A673 (cell line): ENCODE data around the gene UBL7.

Experiments used
- CTCF ChIP-seq: fragments of 300-800, 200-600 bp; sonication (generic); conservative IDR thresholded peaks from 2 replicates; pipeline ENCODE4 v1.5.1; 2017; ENCODE audit warnings: low read depth, mild to moderate bottlenecking, antibody characterized with exemption, low read length, moderate library complexity, mixed read lengths
- EZH2 ChIP-seq: fragments of 200-600 bp; sonication (generic); IDR thresholded peaks from 2 replicates; pipeline ENCODE4 v1.6.1; 2017; ENCODE audit warnings: borderline replicate concordance, low read depth, mild to moderate bottlenecking, mixed read lengths, antibody characterized with exemption, low read length; ENCODE audit not compliant: poor library complexity, severe bottlenecking

- no peak for TF ChIP-seq CTCF
- TF ChIP-seq EZH2, result no peak
These were observed 50.5 kb downstream of the UBL7 start for GRCh38 chr15:74410502-74410901.
